Ectodermal cell (in vitro differentiated cells): Measurements from ENCODE around the gene THRA. TPM values are rescaled to one million over a fixed set of nuclear protein-coding genes. Genes with fewer than 3 reads are reported as not detected.

Experiments
- H3K27ac ChIP-seq: 2 replicates; pipeline ENCODE4 v1.7.0; 2013; ENCODE audit warnings: mild to moderate bottlenecking, low read depth, low read length; ENCODE audit not compliant: insufficient read depth, poor library complexity, severe bottlenecking
- H3K27me3 ChIP-seq: 2 replicates; pipeline ENCODE4 v1.7.0; 2013; ENCODE audit warnings: mild to moderate bottlenecking, low read length; ENCODE audit not compliant: insufficient read depth, control insufficient read depth, poor library complexity, severe bottlenecking
- H3K36me3 ChIP-seq: one replicate; pipeline ENCODE4 v1.7.0; 2013; ENCODE audit warnings: low read length; ENCODE audit not compliant: control insufficient read depth, insufficient read depth
- H3K4me1 ChIP-seq: one replicate; pipeline ENCODE4 v1.7.0; 2013; ENCODE audit warnings: low read length; ENCODE audit not compliant: control insufficient read depth, insufficient read depth
- H3K4me3 ChIP-seq: 2 replicates; pipeline ENCODE4 v1.7.0; 2013; ENCODE audit warnings: low read depth, low read length, control low read depth; ENCODE audit not compliant: insufficient read depth
- H3K9me3 ChIP-seq: 2 replicates; pipeline ENCODE4 v1.7.0; 2013; ENCODE audit warnings: mild to moderate bottlenecking, low read length, moderate library complexity; ENCODE audit not compliant: control insufficient read depth
- WGBS, 2 experiments: methylation state at CpG; one replicate each; pipeline ENCODE4 v1.1.7; 2013; ENCODE audit warnings: missing lambda C conversion rate in 2 of 2; 5-methylcytosine and 5-hydroxymethylcytosine counted together
- polyA plus RNA-seq, 4 experiments: library from polyadenylated mRNA; stranded (reverse); fragments of 50-300 nt; gene quantifications; one replicate each; pipeline ENCODE4 v1.2.3, GENCODE V29; 2013

THRA gene
- 21.2 TPM for polyA plus RNA-seq (2013, experiment 1 of 4)
- 21.8 TPM for polyA plus RNA-seq (2013, experiment 2 of 4)
- polyA plus RNA-seq (2013, experiment 3 of 4): 19.3 TPM
- 22.5 TPM for polyA plus RNA-seq (2013, experiment 4 of 4)

- Histone ChIP-seq H3K27ac (peak within 1 kb of the TSS; percentile 36), H3K9me3 (no peaks in the 10 kb centered on the region), H3K4me1 (peaks cover 41% of the 10 kb centered on the region), H3K36me3 (no peaks in the 10 kb centered on the region), H3K4me3 (peak within 1 kb of the TSS; percentile 90), H3K27me3 (peaks cover 4% of the 10 kb centered on the region)
- WGBS, 2 experiments: 1% methylated on average over 83 of the region's 83 CpGs
Observed at GRCh38 chr17:40062329-40063186, at the start of gene THRA. Gene THRA, plus strand, starts transcription at chr17:40062965. Its CDS starts 11,524 bp downstream, at chr17:40074489.

- Histone ChIP-seq H3K9me3 (no peaks in the 10 kb centered on the region), H3K4me3 (no peak overlapping the region), H3K27me3 (no peaks in the 10 kb centered on the region), H3K27ac (no peak overlapping the region), H3K36me3 (no peaks in the 10 kb centered on the region), H3K4me1 (peaks cover 27% of the 10 kb centered on the region)
- WGBS, 2 experiments: 72 to 78% methylated on average over 18 of the region's 18 CpGs
Observed at GRCh38 chr17:40014375-40014980, 48.3 kb upstream of the THRA start.

- H3K9me3 ChIP-seq: no peaks in the 10 kb centered on the region
- WGBS, 2 experiments: 57 to 58% methylated on average over 20 of the region's 20 CpGs
- H3K36me3 ChIP-seq: no peaks in the 10 kb centered on the region
- H3K4me1 ChIP-seq: peaks cover 31% of the 10 kb centered on the region
- H3K4me3 ChIP-seq: no peak within 1 kb of the TSS
- no peak within 1 kb of the TSS for H3K27ac ChIP-seq
- no peaks in the 10 kb centered on the region for H3K27me3 ChIP-seq
Observed at GRCh38 chr17:40015005-40015997, 47.5 kb upstream of the THRA start, which contains the start of gene CSF3. Gene CSF3, plus strand, starts transcription at chr17:40015440. Its CDS starts 35 bp downstream, at chr17:40015475.

- 87 to 89% methylated on average over 26 of the region's 26 CpGs for WGBS, 2 experiments
- no peaks in the 10 kb centered on the region for H3K27me3 ChIP-seq
Observed at GRCh38 chr17:40015998-40016985, 46.5 kb upstream of the THRA start.

GRCh38 chr17:40017422-40018080 is 45.2 kb upstream of the THRA start:
- Histone ChIP-seq H3K4me1 (peaks cover 31% of the 10 kb centered on the region), H3K27ac (no peak overlapping the region), H3K4me3 (no peak overlapping the region), H3K27me3 (no peaks in the 10 kb centered on the region), H3K36me3 (peaks cover 7% of the 10 kb centered on the region), H3K9me3 (no peaks in the 10 kb centered on the region)
- WGBS, 2 experiments: 70 to 71% methylated on average over 15 of the region's 15 CpGs

More at GRCh38 chr17:40015998-40016985, 46.5 kb upstream of the THRA start:
- Histone ChIP-seq H3K36me3 (peaks cover 2% of the 10 kb centered on the region), H3K4me3 (no peak overlapping the region), H3K27ac (no peak overlapping the region), H3K9me3 (no peaks in the 10 kb centered on the region), H3K4me1 (peaks cover 31% of the 10 kb centered on the region)

GRCh38 chr17:40018211-40019121 is 44.3 kb upstream of the THRA start:
- no peaks in the 10 kb centered on the region for H3K9me3 ChIP-seq
- H3K36me3 ChIP-seq: peaks cover 11% of the 10 kb centered on the region
- WGBS, 2 experiments: 27 to 29% methylated on average over 15 of the region's 15 CpGs
- H3K27me3 ChIP-seq: no peaks in the 10 kb centered on the region
- no peak overlapping the region for H3K4me3 ChIP-seq
- peaks cover 31% of the 10 kb centered on the region for H3K4me1 ChIP-seq
- H3K27ac ChIP-seq: peak overlapping the region; percentile 52

GRCh38 chr17:40019140-40019991 is 43.4 kb upstream of the THRA start:
- peak overlapping the region; percentile 52 for H3K27ac ChIP-seq
- H3K4me3 ChIP-seq: no peak overlapping the region
- no peaks in the 10 kb centered on the region for H3K27me3 ChIP-seq
- peaks cover 31% of the 10 kb centered on the region for H3K4me1 ChIP-seq
- WGBS, 2 experiments: 82 to 83% methylated on average over 24 of the region's 24 CpGs
- peaks cover 11% of the 10 kb centered on the region for H3K36me3 ChIP-seq
- no peaks in the 10 kb centered on the region for H3K9me3 ChIP-seq
